Measurements from ENCODE around the gene APH1A.
A peak's percentile ranks its signal among the peaks of the same experiment; 100 is the strongest.
"Not testable (repeated sequence)": the region's sequence is repeated elsewhere in the genome, so short reads cannot be mapped to it uniquely, and the experiment has no call there.

The APH1A gene

GRCh38 chr1:150235294-150235851 lies 33.4 kb downstream of the APH1A start:
- peak overlapping the region; percentile 80 to 96 (median 90) for H3K9ac ChIP-seq (ENCODE audit: low read length in 5 of 5)
- H3K27me3 ChIP-seq (ENCODE audit: control insufficient read depth in 5 of 5, insufficient read depth in 4 of 5, low read length in 5 of 5) = no peaks in the 10 kb centered on the region

GRCh38 chr1:150234566-150235293 lies 34.1 kb downstream of the APH1A start:
- Histone ChIP-seq H3K9ac (ENCODE audit: low read length in 5 of 5) (peak overlapping the region; percentile 80 to 96 (median 90)), H3K27me3 (ENCODE audit: control insufficient read depth in 5 of 5, insufficient read depth in 4 of 5, low read length in 5 of 5) (no peaks in the 10 kb centered on the region), H3K4me1 (ENCODE audit: control insufficient read depth in 5 of 5, insufficient read depth in 5 of 5, low read length in 5 of 5) (peaks cover 0 to 32% (median 23%) of the 10 kb centered on the region in 5 donors), H3K27ac (ENCODE audit: low read depth, low read length) (peak overlapping the region; percentile 94), H3K36me3 (ENCODE audit: control insufficient read depth in 5 of 5, insufficient read depth in 5 of 5, low read length in 5 of 5) (peaks cover 0 to 3% (median 0%) of the 10 kb centered on the region in 5 donors), H3K4me3 (ENCODE audit: low read depth in 1 of 5, low read length in 5 of 5) (peak overlapping the region; percentile 89 to 95 (median 94)), H3K9me3 (ENCODE audit: control insufficient read depth in 5 of 5, low read length in 5 of 5) (no peaks in the 10 kb centered on the region)

More at GRCh38 chr1:150235294-150235851, 33.4 kb downstream of the APH1A start:
- H3K27ac ChIP-seq (ENCODE audit: low read depth, low read length) = peak overlapping the region; percentile 94
- H3K4me3 ChIP-seq (ENCODE audit: low read depth in 1 of 5, low read length in 5 of 5) = peak overlapping the region; percentile 89 to 96 (median 94)
- H3K9me3 ChIP-seq (ENCODE audit: control insufficient read depth in 5 of 5, low read length in 5 of 5) = no peaks in the 10 kb centered on the region
- peaks cover 0 to 32% (median 23%) of the 10 kb centered on the region in 5 donors for H3K4me1 ChIP-seq (ENCODE audit: control insufficient read depth in 5 of 5, insufficient read depth in 5 of 5, low read length in 5 of 5)
- peaks cover 0 to 3% (median 0%) of the 10 kb centered on the region in 5 donors for H3K36me3 ChIP-seq (ENCODE audit: control insufficient read depth in 5 of 5, insufficient read depth in 5 of 5, low read length in 5 of 5)

GRCh38 chr1:150234309-150234565 lies 34.6 kb downstream of the APH1A start:
- peak overlapping the region; percentile 89 to 95 (median 94) for H3K4me3 ChIP-seq (ENCODE audit: low read depth in 1 of 5, low read length in 5 of 5)
- H3K27me3 ChIP-seq (ENCODE audit: control insufficient read depth in 5 of 5, insufficient read depth in 4 of 5, low read length in 5 of 5) = no peaks in the 10 kb centered on the region
- H3K4me1 ChIP-seq (ENCODE audit: control insufficient read depth in 5 of 5, insufficient read depth in 5 of 5, low read length in 5 of 5) = peaks cover 0 to 32% (median 23%) of the 10 kb centered on the region in 5 donors
- peak overlapping the region in 4 of 5 donors; percentile 80 to 96 (median 89) for H3K9ac ChIP-seq (ENCODE audit: low read length in 5 of 5)
- no peaks in the 10 kb centered on the region for H3K9me3 ChIP-seq (ENCODE audit: control insufficient read depth in 5 of 5, low read length in 5 of 5)
- peaks cover 0 to 3% (median 0%) of the 10 kb centered on the region in 5 donors for H3K36me3 ChIP-seq (ENCODE audit: control insufficient read depth in 5 of 5, insufficient read depth in 5 of 5, low read length in 5 of 5)
- peak overlapping the region; percentile 94 for H3K27ac ChIP-seq (ENCODE audit: low read depth, low read length)

- no peaks in the 10 kb centered on the region for H3K27me3 ChIP-seq (ENCODE audit: control insufficient read depth in 5 of 5, insufficient read depth in 4 of 5, low read length in 5 of 5)
- H3K27ac ChIP-seq (ENCODE audit: low read depth, low read length) = peak overlapping the region; percentile 94
- H3K4me3 ChIP-seq (ENCODE audit: low read depth in 1 of 5, low read length in 5 of 5) = peak overlapping the region; percentile 89 to 95 (median 94)
- H3K4me1 ChIP-seq (ENCODE audit: control insufficient read depth in 5 of 5, insufficient read depth in 5 of 5, low read length in 5 of 5) = peaks cover 0 to 32% (median 23%) of the 10 kb centered on the region in 5 donors
- H3K9ac ChIP-seq (ENCODE audit: low read length in 5 of 5) = peak overlapping the region; percentile 41 to 96 (median 80)
- no peaks in the 10 kb centered on the region for H3K9me3 ChIP-seq (ENCODE audit: control insufficient read depth in 5 of 5, low read length in 5 of 5)
- peaks cover 0 to 3% (median 0%) of the 10 kb centered on the region in 5 donors for H3K36me3 ChIP-seq (ENCODE audit: control insufficient read depth in 5 of 5, insufficient read depth in 5 of 5, low read length in 5 of 5)
These were observed 35.2 kb downstream of the APH1A start for GRCh38 chr1:150233359-150234308.

GRCh38 chr1:150232921-150233320 lies 35.9 kb downstream of the APH1A start:
- Histone ChIP-seq H3K27ac (ENCODE audit: low read depth, low read length) (peak overlapping the region; percentile 94), H3K4me1 (ENCODE audit: control insufficient read depth in 5 of 5, insufficient read depth in 5 of 5, low read length in 5 of 5) (peaks cover 0 to 32% (median 23%) of the 10 kb centered on the region in 5 donors), H3K9ac (ENCODE audit: low read length in 5 of 5) (peak overlapping the region in 1 of 5 donors; percentile 96)
- not testable (repeated sequence) for H3K4me3 ChIP-seq (ENCODE audit: low read depth in 1 of 5, low read length in 5 of 5); H3K27me3 ChIP-seq (ENCODE audit: control insufficient read depth in 5 of 5, insufficient read depth in 4 of 5, low read length in 5 of 5); H3K9me3 ChIP-seq (ENCODE audit: control insufficient read depth in 5 of 5, low read length in 5 of 5); H3K36me3 ChIP-seq (ENCODE audit: control insufficient read depth in 5 of 5, insufficient read depth in 5 of 5, low read length in 5 of 5)

- not testable (repeated sequence) for H3K4me1 ChIP-seq (ENCODE audit: control insufficient read depth in 5 of 5, insufficient read depth in 5 of 5, low read length in 5 of 5); H3K9me3 ChIP-seq (ENCODE audit: control insufficient read depth in 5 of 5, low read length in 5 of 5); H3K27ac ChIP-seq (ENCODE audit: low read depth, low read length); H3K9ac ChIP-seq (ENCODE audit: low read length in 5 of 5); H3K27me3 ChIP-seq (ENCODE audit: control insufficient read depth in 5 of 5, insufficient read depth in 4 of 5, low read length in 5 of 5); H3K4me3 ChIP-seq (ENCODE audit: low read depth in 1 of 5, low read length in 5 of 5)
- H3K36me3 ChIP-seq (ENCODE audit: control insufficient read depth in 5 of 5, insufficient read depth in 5 of 5, low read length in 5 of 5) = peaks cover 15 to 34% (median 18%) of the 10 kb centered on the region in 5 donors
These were observed 40.6 kb downstream of the APH1A start for GRCh38 chr1:150228246-150228645.

- no peaks in the 10 kb centered on the region for H3K27me3 ChIP-seq (ENCODE audit: control insufficient read depth in 5 of 5, insufficient read depth in 4 of 5, low read length in 5 of 5)
- H3K27ac ChIP-seq (ENCODE audit: low read depth, low read length) = no peak overlapping the region
- no peaks in the 10 kb centered on the region for H3K9me3 ChIP-seq (ENCODE audit: control insufficient read depth in 5 of 5, low read length in 5 of 5)
- H3K9ac ChIP-seq (ENCODE audit: low read length in 5 of 5) = no peak overlapping the region
- H3K4me3 ChIP-seq (ENCODE audit: low read depth in 1 of 5, low read length in 5 of 5) = no peak overlapping the region
- peaks cover 15 to 34% (median 18%) of the 10 kb centered on the region in 5 donors for H3K36me3 ChIP-seq (ENCODE audit: control insufficient read depth in 5 of 5, insufficient read depth in 5 of 5, low read length in 5 of 5)
- H3K4me1 ChIP-seq (ENCODE audit: control insufficient read depth in 5 of 5, insufficient read depth in 5 of 5, low read length in 5 of 5) = no peaks in the 10 kb centered on the region
These were observed 41.6 kb downstream of the APH1A start for GRCh38 chr1:150227228-150227627.

- Histone ChIP-seq H3K27ac (ENCODE audit: low read depth, low read length) (no peak overlapping the region), H3K27me3 (ENCODE audit: control insufficient read depth in 5 of 5, insufficient read depth in 4 of 5, low read length in 5 of 5) (no peaks in the 10 kb centered on the region), H3K4me3 (ENCODE audit: low read depth in 1 of 5, low read length in 5 of 5) (no peak overlapping the region), H3K9ac (ENCODE audit: low read length in 5 of 5) (no peak overlapping the region), H3K9me3 (ENCODE audit: control insufficient read depth in 5 of 5, low read length in 5 of 5) (no peaks in the 10 kb centered on the region), H3K36me3 (ENCODE audit: control insufficient read depth in 5 of 5, insufficient read depth in 5 of 5, low read length in 5 of 5) (peaks cover 15 to 34% (median 18%) of the 10 kb centered on the region in 5 donors), H3K4me1 (ENCODE audit: control insufficient read depth in 5 of 5, insufficient read depth in 5 of 5, low read length in 5 of 5) (no peaks in the 10 kb centered on the region)
These were observed 42.3 kb downstream of the APH1A start for GRCh38 chr1:150226486-150226885.

GRCh38 chr1:150225546-150225945 lies 43.3 kb downstream of the APH1A start:
- Histone ChIP-seq H3K36me3 (ENCODE audit: control insufficient read depth in 5 of 5, insufficient read depth in 5 of 5, low read length in 5 of 5) (peaks cover 14 to 31% (median 18%) of the 10 kb centered on the region in 5 donors), H3K4me1 (ENCODE audit: control insufficient read depth in 5 of 5, insufficient read depth in 5 of 5, low read length in 5 of 5) (no peaks in the 10 kb centered on the region), H3K4me3 (ENCODE audit: low read depth in 1 of 5, low read length in 5 of 5) (no peak overlapping the region)

More at GRCh38 chr1:150225546-150225945, 43.3 kb downstream of the APH1A start:
- Histone ChIP-seq H3K9ac (ENCODE audit: low read length in 5 of 5) (no peak overlapping the region), H3K27ac (ENCODE audit: low read depth, low read length) (no peak overlapping the region), H3K9me3 (ENCODE audit: control insufficient read depth in 5 of 5, low read length in 5 of 5) (no peaks in the 10 kb centered on the region), H3K27me3 (ENCODE audit: control insufficient read depth in 5 of 5, insufficient read depth in 4 of 5, low read length in 5 of 5) (no peaks in the 10 kb centered on the region)
